ENCODE data around the gene AGAP1.

AGAP1 gene

GRCh38 chr2:235857598-235857997, 363.8 kb downstream of the AGAP1 start:
- DNase-seq, result no peak

GRCh38 chr2:235858881-235859280, 365.0 kb downstream of the AGAP1 start:
- no peak for DNase-seq

- DNase-seq, result no peak
Observed at GRCh38 chr2:235859651-235860050, 365.8 kb downstream of the AGAP1 start.

DNA sequence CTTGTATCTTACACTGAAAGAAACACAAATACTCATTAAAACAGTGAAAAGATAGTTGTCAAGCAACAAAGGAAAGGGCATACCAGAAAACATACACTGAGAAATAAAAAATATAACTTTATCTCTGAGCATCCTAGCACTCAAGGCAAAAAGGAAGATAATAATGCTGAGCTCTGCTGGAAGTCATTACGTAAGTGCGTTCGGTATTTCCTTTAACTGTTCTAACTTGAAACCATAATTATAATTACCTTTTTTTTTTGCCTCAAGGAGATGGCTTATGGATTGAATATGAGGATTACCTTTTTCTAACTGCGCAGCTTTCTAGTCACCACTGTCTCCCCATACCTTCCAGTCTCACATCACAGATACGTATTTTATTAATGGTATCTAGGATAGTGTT, 366.3 kb downstream of the AGAP1 start:
- no peak for DNase-seq

GRCh38 chr2:235860871-235861270, 367.0 kb downstream of the AGAP1 start:
- DNase-seq, result no peak

DNA sequence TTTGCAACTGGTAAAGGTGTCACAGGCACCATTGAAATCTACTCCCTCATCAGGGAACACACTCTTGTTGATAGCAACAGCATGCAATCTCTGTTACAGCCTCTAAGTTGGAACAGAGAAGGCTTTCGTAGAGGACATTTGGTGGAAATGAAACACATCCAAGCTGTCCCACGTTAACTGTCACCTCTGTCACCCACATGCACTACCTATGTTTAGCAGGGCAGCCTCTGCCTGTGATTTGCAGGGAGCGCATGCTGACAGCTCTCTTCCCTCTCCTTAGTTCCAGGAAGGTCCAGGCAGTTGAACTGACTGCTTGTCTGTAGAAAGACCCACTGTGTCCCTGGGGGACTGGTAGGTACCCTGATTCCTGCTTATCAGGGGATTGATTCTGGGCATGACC, 367.5 kb downstream of the AGAP1 start:
- no peak for DNase-seq

DNA sequence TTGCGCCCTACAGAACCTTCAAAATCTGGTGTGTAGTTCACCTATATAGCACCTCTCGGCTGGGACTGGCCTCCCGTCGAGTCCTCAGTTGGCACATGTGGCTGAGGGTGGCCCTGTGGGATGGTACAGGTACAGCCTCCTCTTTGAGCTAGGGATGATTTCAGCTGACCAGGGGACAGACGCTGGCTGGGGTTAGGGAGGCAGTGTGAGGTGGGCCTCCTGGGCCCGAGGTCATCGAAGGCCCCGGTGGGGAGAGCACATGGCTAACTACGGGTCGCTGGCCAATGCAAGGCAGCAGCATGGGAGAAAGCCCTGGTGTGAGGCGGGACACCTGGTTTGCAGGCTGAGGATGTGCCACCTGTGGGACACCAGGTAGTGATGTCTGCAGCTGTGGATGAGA, 369.6 kb downstream of the AGAP1 start:
- no peak for DNase-seq

- no peak for DNase-seq
Observed at GRCh38 chr2:235864302-235864701, 370.5 kb downstream of the AGAP1 start.

DNA sequence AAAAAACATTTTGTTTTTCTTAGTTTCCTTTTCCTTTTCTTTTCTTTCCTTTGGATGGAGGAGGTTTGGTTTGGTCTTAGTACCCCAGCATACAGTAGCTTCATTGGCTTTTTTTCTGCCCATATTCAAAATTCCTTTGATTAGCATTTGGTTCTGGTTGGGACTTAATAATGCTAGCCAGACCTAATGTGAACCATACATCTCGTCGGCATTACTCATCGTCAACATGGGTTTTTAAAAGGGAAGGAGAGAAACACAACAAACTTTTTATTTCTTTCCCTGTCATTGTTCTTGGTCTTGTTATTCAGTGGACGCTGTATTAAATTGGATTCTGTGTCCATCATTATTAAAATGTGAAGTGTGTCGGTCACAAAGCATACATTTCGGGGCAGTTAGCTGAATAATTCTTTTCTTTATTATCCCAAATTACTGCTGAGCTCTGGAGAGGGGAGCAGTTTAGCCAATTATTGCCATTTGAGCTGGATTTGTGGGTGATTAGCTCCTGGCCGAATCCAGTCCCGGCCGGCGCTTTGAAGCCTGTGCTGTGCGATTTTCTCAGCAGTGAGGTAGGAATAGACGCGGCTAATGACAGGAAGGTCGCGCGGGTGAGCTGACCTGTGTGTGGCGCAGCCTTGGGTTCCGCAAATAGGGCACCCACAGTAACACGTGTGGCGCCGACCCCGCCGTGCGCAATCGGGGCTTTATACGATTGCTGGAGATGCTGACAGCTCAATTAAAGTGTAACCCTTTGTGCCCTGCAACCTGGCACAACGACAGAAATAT, 371.1 kb downstream of the AGAP1 start:
- no peak for DNase-seq

DNA sequence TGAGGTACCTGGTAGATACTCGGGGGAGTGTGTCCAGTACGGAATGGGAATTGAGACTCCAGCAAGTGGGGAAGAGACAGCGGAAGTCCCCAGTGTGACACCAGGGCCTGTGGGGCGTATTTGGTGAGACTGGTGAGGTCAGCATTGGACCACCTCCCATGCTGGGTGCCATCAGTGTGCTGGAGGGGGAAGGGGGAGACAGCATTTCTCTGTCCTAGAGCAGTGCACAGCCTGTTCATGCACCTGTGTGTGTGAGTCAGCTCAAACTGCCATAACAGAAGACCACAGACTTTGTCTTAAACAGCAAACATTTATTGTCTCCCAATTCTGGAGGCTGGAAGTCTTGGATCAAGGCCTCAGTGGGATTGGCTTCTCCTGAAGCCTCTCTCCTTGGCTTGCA, 372.5 kb downstream of the AGAP1 start:
- no peak for DNase-seq

DNA sequence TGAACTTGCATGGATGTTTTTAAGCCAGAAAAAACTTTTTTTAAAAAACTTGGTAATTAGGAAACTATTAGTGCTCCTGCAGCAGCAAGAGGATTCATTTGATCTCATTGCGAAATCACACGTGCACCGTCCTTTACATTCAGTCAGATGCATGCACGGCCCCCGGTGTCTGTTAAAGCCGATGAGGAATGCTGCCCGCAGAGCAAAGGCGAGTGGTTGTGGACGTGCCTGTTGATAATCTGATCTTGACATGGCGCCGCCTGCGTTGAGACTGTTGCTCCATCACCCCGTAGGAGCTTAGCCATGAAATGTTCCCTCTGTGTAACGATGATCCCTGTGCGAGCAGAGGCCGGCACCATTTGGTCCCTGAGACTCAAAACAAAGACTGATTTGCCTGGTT, 374.4 kb downstream of the AGAP1 start:
- DNase-seq, result no peak

DNA sequence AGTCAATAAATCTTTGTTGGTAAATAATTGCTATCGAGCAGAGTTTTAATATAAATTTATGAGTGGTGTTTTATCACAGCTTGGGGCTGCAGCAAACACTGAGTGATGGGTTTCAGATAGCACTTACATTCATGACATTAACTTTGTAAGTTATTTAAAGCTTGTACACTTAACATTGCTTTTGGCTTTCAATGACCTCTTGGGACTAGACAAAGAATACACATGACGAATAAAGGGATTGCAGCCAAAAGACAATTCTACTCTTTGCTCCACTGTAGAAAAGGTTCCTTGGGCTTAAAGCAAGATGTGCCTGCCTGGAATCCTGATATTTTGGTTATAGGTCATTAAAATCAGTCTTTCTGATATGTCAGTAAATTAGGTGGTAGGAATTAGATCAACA, 374.8 kb downstream of the AGAP1 start:
- DNase-seq, result no peak

DNA sequence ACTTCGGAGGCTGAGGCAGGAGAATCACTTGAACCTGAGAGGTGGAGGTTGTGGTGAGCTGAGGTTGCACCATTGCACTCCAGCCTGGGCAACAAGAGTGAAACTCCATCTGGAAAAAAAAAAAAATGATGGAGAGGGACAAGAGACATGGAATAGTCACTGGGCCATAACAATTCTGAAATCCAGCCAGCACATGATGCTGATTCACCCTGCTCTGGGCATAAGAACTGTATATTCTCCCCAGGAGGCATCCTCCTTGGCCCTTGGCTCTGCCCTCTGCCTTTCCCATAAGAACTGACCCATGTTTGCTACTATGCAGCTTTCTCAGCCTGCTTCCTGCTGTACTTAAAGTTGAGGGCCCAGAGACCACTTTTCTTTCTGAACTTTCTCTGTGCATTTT, 376.7 kb downstream of the AGAP1 start:
- no peak for DNase-seq

DNA sequence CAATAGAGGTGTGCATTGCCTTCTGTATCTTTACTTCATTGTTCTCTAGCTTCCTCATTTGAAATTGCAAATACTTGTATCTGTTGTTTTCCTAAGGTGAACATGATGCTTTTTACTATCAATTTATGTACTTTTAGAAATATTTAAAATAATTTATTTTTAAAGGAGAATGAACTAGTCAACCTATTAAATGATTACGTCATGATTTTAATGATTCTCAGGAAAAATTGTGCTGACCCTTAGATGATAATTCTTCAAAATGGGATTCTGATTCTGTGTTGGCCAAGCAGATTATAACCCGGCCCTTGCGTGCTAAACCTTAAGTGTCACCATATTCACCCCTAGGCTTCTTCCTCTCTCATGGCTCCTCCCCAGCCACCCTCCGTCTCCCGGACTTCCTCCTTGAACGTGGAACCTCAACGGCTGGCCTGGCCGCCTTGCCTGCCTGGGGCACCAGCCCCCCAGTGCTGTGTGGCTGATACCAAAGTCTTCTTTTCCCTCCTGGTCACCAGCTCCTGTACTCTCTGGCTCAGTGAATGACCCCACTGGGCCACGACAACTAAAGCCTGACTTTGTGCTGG, 382.3 kb downstream of the AGAP1 start:
- no peak for DNase-seq

DNA sequence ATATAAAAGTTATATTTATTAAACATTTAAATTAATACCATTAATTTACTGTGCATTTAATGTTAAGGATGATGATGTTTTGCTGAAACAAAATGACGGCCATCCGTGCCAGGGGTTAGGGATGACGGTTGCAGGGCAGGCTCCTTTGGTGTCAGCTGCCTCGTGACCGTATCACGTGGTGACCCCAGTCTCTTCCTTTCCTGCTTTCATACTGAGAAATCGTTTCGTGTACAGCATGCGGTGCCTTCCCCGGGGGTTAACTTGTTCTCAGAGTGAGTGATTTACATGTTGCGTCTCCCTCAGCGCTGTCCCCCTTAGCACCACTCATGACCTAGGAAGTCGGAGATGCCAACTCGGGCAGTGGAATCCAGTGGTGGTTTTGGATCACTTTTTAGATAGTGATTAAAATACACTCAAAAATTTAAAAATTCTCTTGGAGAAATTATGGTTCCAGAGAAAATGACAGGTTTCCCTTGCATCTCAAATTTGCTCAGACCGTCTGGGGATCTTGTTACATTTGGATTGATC, 383.5 kb downstream of the AGAP1 start:
- DNase-seq, result no peak

GRCh38 chr2:235879116-235879515, 385.3 kb downstream of the AGAP1 start:
- DNase-seq, result no peak

DNA sequence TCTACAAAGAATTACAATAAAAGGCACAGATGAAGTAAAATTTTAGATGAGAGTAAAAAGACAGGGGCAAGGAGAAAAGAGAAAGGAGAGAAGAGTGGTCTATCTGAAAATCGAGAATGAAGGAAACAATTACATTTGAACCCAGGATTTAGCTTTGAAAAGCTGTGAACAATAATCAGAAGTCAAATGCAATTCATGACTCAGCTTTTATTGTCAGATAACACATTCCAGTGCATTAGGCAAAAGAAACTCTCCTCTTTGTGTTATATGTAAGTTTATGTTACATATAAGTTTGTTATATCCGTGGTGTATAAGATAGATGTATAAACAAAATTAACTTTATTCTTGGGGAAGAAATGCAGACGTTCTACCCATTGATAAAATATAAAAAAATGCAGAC, 389.8 kb downstream of the AGAP1 start:
- DNase-seq, result no peak

DNA sequence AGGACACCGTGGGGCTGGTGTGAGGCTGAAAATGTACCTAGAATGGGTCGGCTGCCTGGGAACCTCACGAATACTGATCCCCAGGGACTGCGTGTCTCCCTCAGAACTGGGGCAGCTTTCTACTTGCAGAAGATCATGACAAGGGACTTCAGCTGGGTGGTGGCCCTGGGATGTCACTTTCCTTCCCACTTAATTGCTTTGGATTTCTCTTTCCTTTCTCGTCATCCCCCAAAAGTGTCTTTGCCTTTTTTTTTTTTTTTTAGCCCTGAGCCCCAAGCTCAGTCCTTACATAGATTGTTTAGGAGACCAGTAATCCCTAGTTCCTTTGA, 395.4 kb downstream of the AGAP1 start:
- DNase-seq, result no peak

GRCh38 chr2:235893129-235893698, 399.4 kb downstream of the AGAP1 start:
- DNase-seq, result no peak

- no peak for DNase-seq
Observed at GRCh38 chr2:235894839-235895238, 401.0 kb downstream of the AGAP1 start.

DNA sequence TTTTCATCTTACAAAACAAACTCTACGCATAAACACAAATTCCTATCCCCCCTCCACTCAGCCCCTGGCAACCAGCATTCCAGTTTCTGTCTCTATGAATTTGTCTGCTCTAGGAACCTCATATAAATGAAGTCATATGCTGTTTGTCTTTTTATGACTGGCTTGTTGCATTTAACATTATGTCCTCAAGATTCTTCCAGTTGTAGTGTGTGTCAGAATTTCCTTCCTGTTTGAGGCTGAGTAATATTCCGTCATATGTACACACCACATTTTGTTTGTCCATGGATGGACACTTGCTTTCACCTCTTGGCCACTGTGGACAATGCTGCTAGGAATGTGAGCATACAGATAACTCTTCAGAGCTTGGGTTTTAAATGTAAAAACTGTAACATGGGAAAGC, 402.2 kb downstream of the AGAP1 start:
- no peak for DNase-seq

- DNase-seq, result no peak
Observed at GRCh38 chr2:235897992-235898391, 404.1 kb downstream of the AGAP1 start.

DNA sequence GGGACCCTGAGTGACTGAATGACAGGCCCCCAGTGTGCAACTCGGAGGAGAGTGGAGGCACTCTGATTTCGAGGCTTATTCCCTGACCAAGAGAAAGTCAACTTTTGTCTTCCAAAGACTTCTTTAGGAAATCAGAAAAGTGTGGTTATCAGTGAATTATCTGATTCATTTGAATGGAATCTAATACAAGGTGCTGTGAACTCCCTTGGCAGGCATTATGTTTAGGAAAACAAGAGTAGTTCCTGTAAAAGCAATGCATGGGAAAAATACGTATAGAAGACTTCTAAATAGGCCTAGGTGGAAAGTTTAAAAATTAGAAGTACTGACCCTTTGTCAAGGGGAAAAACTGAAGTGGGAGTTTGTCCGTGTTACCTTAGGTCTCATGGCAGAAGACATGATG, 404.9 kb downstream of the AGAP1 start:
- DNase-seq, result no peak

DNA sequence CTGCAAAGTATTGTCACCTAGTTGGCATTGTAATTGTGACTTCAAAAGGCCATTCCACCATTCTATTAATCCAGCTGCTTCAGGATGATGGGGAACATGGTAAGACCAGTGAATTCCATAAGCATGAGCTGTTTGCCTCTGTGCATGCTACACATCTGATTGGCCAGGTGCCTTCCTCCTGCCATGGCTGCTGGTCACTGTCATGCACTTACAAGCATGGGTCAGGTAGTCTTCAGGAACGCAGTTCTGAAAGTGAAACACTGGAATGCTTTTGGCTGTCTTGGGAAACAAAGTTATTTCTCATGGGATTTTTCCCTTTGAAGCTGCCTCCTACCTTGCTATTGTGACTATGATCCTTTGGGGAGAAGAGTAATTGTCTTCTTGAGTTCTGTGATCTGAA, 406.8 kb downstream of the AGAP1 start:
- DNase-seq, result no peak

DNA sequence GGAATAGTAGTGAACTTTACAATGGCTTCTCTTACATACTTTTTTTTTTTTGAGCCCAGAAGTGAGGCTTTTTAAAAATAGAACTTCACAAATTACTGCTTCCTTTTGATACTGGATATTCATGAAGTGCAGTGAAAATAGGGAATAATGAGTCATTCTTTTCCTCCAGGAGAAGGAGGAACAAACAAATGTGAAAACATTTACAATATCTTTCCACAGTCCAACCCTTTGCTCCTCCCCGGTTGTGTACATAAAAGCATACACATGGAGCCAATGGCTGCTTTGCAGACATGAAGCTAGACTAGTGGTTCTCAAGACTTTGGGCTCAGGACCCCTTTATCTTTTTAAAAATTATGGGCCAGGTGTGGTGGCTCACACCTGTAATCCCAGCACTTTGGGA, 407.4 kb downstream of the AGAP1 start:
- no peak for DNase-seq

Data from stimulated activated naive CD4-positive, alpha-beta T cell (primary cell).